ENCODE results near the gene PHACTR3.
"Not testable (repeated sequence)": the region's sequence is repeated elsewhere in the genome, so short reads cannot be mapped to it uniquely, and the experiment has no call there.

PHACTR3 gene
- 0 to 0.04 (median 0) reads per million in 3 experiments for total RNA-seq

- no peak for DNase-seq
Observed at GRCh38 chr20:59603781-59604541, at the start of gene PHACTR3. TSS of gene PHACTR3 (plus strand) at chr20:59604540. CDS start at chr20:59605015, 475 bp downstream.

GRCh38 chr20:59557733-59558529, 46.4 kb upstream of the PHACTR3 start:
- DNase-seq, result not testable (repeated sequence)

GRCh38 chr20:59559024-59559817, 45.1 kb upstream of the PHACTR3 start:
- DNase-seq, result no peak

DNA sequence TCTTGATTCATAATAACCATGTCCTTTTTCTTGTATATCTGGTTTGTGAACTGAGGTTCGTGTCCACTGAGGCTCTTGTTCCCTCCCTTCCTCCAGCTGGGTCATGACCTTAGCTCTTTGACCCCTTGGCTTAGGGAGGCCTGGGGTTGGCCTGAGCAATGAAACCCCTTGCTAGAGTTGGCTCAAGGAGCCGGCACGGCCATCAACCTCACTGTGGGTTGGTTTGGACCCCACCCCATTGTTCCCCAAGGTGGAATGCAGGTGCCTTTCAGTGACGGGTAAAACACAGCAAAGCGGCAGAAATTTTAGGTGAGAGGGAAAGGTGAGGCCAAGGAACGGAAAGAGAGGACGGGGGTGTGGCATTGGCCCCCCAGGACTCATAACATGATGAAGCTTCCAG, 44.5 kb upstream of the PHACTR3 start:
- DNase-seq, result no peak

GRCh38 chr20:59560588-59561227, 43.6 kb upstream of the PHACTR3 start:
- no peak for DNase-seq

GRCh38 chr20:59561228-59561605, 43.1 kb upstream of the PHACTR3 start:
- no peak for DNase-seq

- no peak for DNase-seq
Observed at GRCh38 chr20:59561614-59562277, 42.6 kb upstream of the PHACTR3 start.

- DNase-seq, result no peak
Observed at GRCh38 chr20:59564171-59564570, 40.2 kb upstream of the PHACTR3 start.

DNA sequence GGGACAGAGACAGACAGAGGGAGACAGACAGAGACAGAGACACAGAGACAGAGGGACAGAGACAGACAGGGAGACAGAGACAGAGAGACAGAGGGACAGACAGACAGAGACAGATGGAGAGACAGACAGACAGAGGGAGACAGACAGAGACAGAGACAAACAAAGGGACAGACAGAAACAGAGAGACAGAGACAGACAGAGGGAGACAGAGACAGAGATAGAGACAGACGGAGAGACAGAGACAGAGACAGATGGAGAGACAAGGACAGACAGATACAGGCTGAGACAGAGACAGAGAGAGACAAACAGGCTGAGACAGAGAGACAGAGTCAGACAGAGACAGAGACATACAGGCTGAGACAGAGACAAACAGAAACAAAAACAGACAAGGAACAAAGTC, 39.4 kb upstream of the PHACTR3 start:
- DNase-seq, result no peak

GRCh38 chr20:59565768-59566461, 38.4 kb upstream of the PHACTR3 start:
- DNase-seq, result no peak

DNA sequence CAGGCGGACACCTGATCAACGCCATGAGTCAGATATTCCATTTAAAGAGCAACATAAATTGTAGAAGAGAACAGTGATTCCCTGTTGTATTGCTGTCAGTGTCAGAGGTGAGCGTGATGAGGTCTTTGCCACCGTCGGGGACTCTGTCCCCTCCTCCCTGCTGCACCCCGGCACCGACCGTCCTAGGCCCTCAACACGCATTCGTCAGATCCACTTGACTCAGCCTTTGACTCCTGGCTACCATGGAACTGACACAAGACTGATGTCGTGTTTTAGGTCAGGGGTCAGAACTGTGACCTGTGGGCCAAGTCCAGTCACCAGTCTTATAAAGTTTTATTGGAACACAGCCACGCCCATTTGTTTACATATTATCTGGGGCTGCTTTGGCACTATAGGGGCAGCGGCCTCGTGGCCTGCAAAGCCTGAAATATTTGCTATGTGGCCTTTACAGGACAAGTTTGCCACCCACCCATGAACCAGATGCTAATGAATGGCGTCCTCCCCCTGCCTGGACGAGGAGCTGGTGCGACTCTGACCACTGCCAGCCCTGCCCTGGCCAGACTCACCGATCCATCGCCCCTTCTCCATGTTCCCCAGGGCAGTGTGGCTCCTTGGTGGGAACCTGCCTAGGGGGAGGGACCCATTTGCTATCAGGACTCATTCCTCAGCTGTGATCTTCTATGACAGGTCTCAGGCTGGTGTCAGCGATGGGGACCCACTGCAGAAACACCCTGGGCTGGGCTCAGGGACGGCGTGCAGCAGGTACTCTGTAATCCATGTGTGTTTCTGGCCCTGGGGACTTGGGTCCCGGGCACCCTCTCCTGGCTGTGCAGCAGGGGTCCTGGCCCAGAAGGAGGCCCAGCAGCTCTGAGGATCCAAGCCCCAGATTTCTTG, 37.5 kb upstream of the PHACTR3 start:
- no peak for DNase-seq

DNA sequence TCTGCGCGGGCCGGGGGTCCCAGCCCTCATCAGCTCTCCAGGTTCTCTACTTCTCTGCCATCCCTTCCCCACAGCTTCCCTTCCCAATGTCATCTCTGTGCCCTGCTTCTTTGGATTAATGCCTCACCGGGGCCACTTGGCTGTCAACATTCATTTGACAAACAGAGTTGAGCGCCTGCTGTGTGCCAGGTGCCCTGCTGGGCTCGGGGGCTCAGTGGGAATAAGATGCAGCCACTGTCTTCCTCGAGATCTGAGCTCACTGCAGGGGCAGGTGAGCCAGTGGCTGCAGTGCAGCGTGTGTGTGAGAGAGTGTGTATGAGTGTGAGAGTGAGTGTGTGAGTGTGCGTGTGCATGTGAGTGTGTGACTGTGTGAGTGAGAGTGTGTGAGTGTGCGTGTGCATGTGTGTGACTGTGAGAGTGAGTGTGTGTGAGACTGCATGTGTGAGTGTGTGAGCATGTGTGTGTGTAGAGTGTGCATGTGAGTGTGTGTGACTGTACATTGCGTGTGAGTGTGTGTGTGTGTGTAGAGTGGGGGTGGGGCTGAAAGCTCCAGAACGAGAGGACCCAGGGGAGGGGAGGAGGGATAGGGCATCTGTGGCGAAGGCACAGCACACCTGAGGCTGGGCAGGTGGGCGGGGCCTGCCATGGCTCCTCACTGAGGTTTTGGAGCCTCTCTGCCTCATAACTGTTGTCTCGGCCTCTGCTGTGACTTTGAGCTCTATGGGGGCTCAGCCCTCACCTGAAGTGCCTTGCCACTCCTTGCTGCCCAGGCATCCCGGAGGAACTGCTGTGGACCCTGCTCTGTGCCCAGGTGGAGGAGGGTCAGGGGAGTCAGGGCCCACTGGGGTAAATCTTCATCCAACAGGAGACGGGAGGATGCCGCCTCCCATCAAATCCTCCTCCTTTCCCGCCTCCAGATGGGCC, 36.5 kb upstream of the PHACTR3 start:
- DNase-seq, result no peak

- DNase-seq, result no peak
Observed at GRCh38 chr20:59568509-59569024, 35.8 kb upstream of the PHACTR3 start.

- no peak for DNase-seq
Observed at GRCh38 chr20:59569305-59569704, 35.0 kb upstream of the PHACTR3 start.

GRCh38 chr20:59571151-59571550, 33.2 kb upstream of the PHACTR3 start:
- DNase-seq, result no peak

- DNase-seq, result peak; percentile 31
Observed at GRCh38 chr20:59571551-59572314, 32.6 kb upstream of the PHACTR3 start.

DNA sequence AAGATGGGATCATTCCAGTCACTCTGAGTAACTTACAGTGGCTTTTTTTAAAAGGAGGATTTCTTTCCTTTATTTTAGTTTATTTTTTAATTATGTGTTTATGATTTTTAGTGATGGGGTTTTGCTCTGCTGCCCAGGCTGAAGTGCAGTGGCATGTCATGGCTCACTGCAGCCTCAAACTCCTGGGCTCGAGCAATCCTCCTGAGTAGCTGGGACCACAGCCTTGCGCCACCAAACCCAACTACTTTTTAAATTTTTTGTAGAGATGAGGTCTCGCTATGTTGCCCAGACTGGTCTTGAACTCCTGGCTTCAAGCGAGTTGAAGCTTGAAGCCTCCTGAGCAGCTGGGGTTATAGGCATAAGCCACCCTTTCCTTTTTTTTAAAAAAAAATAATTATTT, 31.8 kb upstream of the PHACTR3 start:
- no peak for DNase-seq

DNA sequence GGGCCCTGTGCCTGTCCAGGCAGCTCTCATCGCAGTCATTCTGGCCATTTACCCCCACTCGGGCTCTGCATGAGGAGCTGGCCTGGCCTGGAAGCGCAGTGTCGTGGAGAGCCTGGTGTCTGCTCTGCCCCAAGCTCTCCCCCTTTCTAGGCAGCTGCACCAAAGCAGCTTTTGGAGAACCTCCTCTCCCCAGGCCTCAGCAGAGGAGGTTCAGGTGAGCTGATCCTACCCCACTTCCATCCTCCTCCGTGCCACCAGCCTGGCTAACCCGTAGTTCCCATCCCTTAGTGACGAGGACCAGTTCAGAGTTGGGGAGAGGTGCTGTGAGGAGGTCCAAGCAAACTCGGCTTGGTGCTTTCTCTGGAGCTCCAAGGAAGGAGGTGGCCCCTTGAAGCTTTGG, 30.5 kb upstream of the PHACTR3 start:
- DNase-seq, result no peak
